Kidney (tissue), 14 donors: ENCODE data around the gene PCNX3. TPM values are rescaled to one million over a fixed set of nuclear protein-coding genes. Genes with fewer than 3 reads are reported as not detected.

Experiments
- DNase-seq, 5 donors: peaks; one replicate each; pipeline ENCODE4 v3.0.0-alpha.2; 2013 to 2020
- FAIRE-seq: peaks from 2 replicates; lab custom pipeline; 2012; peaks lifted over from hg19 to GRCh38; lab: Jason Lieb, UNC
- H3K27ac ChIP-seq, 2 donors: one replicate each; pipeline ENCODE4 v1.7.0; 2013; ENCODE audit warnings: low read depth in 2 of 2, low read length in 2 of 2, inconsistent platforms in 1 of 2
- H3K27me3 ChIP-seq: one replicate; pipeline ENCODE4 v1.7.1; 2013; ENCODE audit warnings: low read length, inconsistent platforms; ENCODE audit not compliant: control insufficient read depth, insufficient read depth
- H3K36me3 ChIP-seq, 3 donors: one replicate each; pipeline versions ENCODE4 v1.7.0 to v1.7.1; 2013; ENCODE audit warnings: low read length in 3 of 3, control low read depth in 1 of 3, inconsistent platforms in 1 of 3; ENCODE audit not compliant: insufficient read depth in 3 of 3, control insufficient read depth in 2 of 3
- H3K4me1 ChIP-seq, 3 donors: one replicate each; pipeline versions ENCODE4 v1.7.0 to v1.7.1; 2013; ENCODE audit warnings: low read length in 3 of 3, inconsistent platforms in 1 of 3, low read depth in 1 of 3; ENCODE audit not compliant: control insufficient read depth in 2 of 3, insufficient read depth in 2 of 3
- H3K4me3 ChIP-seq, 3 donors: one replicate each; pipeline versions ENCODE4 v1.7.0 to v1.8.1; 2013; ENCODE audit warnings: low read length in 3 of 3, control low read depth in 1 of 3, inconsistent platforms in 1 of 3
- H3K9ac ChIP-seq, 3 donors: one replicate each; pipeline versions ENCODE4 v1.7.0 to v1.7.1; 2013; ENCODE audit warnings: low read length in 3 of 3, control low read depth in 1 of 3, inconsistent platforms in 1 of 3
- H3K9me3 ChIP-seq, 3 donors: one replicate each; pipeline versions ENCODE4 v1.7.0 to v1.7.1; 2013; ENCODE audit warnings: low read length in 3 of 3, control low read depth in 1 of 3, inconsistent platforms in 1 of 3; ENCODE audit not compliant: control insufficient read depth in 2 of 3, insufficient read depth in 1 of 3
- CTCF ChIP-seq: IDR thresholded peaks from 3 replicates; pipeline ENCODE4 v1.5.1; 2012; ENCODE audit warnings: mild to moderate bottlenecking, moderate library complexity, borderline replicate concordance; ENCODE audit not compliant: insufficient read depth; ENCODE audit errors: extremely low read depth
- intact Hi-C: fragments of 100-400 bp; cut with DNase I; formaldehyde crosslinking; loops from one replicate; pipeline ENCODE4 v1.11.1; 2022
- polyA plus RNA-seq: library from polyadenylated mRNA; stranded (reverse); fragments of 350-450 nt; fragmentation: Illumina TruSeq; extraction: RNeasy Lipid Tissue Mini Kit (QIAGEN cat#74804); gene quantifications from one replicate; pipeline ENCODE4 v1.2.3, GENCODE V29; 2014; ENCODE audit warnings: low read depth, low replicate concordance; ENCODE audit not compliant: insufficient read depth
- total RNA-seq: library from RNA; stranded (reverse); fragmentation: NEBNext Ultra II Directional; extraction: Animal tissue kit (Norgen Biotek cat#: 25700); gene quantifications from one replicate; pipeline ENCODE4 v1.2.1, GENCODE V29; 2021
- donor health status: control.
- donor health status: control.
- donor health status: control.
- donor health status: control.
- donor health status: control.
- donor health status: DM: yes; HTN: yes; CAD: no.
- donor health status: Normal renal cell carcinoma (clear cell type).

The PCNX3 gene
- total and polyA plus RNA-seq, 2 donors from 2014 or later, result 13.6 to 44.4 TPM

DNA sequence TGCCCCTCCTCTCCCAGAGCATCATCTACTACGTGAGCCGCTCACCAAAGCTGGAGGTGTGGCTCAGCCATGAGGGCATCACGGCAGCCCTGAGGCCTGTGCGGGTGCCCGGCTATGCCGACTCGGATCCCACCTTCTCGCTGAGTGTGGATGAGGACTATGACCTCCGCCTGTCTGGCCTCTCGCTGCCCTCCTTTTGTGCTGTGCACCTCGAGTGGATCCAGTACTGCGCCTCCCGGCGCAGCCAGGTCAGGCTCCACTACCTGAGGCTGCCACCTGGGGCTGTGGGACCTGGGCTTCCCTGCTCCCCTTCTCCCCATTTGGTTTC lies 18.5 kb downstream of the PCNX3 start:
- TF ChIP-seq CTCF, result no peak
- FAIRE-seq (no peak), DNase-seq (no peak)
- H3K9me3 ChIP-seq, result no peaks in the 10 kb centered on the region
- no peaks in the 10 kb centered on the region for H3K27me3 ChIP-seq
- intact Hi-C loops, result no loop called here
- no peak overlapping the region for H3K4me3 ChIP-seq
- H3K36me3 ChIP-seq, result peaks cover 4 to 33% (median 33%) of the 10 kb centered on the region in 3 donors
- peaks cover 0 to 11% (median 0%) of the 10 kb centered on the region in 3 donors for H3K4me1 ChIP-seq
- H3K27ac ChIP-seq, result no peak overlapping the region
- no peak overlapping the region for H3K9ac ChIP-seq

DNA sequence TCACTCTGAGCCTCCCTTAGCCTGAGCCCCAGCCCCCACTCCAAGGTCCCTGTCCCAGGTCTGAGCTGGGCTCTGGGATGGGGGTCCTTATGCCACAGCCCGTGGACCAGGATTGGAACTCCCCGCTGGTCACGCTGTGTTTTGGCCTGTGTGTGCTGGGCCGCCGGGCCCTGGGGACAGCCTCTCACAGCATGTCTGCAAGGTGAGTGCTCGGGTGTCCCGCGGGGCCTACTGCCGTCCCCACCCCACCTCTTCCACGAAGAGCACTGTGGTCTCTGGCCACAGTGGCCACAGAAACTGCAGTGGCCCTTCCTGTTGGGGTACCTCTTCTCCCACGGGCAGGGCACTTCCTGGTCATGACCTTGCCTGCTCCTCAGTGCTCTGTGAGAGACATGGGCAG lies 18.9 kb downstream of the PCNX3 start:
- no peak for TF ChIP-seq CTCF
- Histone ChIP-seq H3K9ac (no peak overlapping the region), H3K27ac (no peak overlapping the region), H3K9me3 (no peaks in the 10 kb centered on the region), H3K4me1 (peaks cover 0 to 11% (median 0%) of the 10 kb centered on the region in 3 donors), H3K36me3 (peaks cover 4 to 29% (median 29%) of the 10 kb centered on the region in 3 donors), H3K4me3 (no peak overlapping the region), H3K27me3 (no peaks in the 10 kb centered on the region)
- intact Hi-C loops, result no loop called here
- FAIRE-seq (no peak), DNase-seq (no peak)

GRCh38 chr11:65634905-65635731 lies 19.5 kb downstream of the PCNX3 start:
- peak in 1 of 5 donors; percentile 50 for DNase-seq
- H3K27ac ChIP-seq, result no peak overlapping the region

More at GRCh38 chr11:65634905-65635731, 19.5 kb downstream of the PCNX3 start:
- FAIRE-seq, result no peak
- peaks cover 0 to 17% (median 0%) of the 10 kb centered on the region in 3 donors for H3K4me1 ChIP-seq
- H3K9me3 ChIP-seq, result no peaks in the 10 kb centered on the region
- no peak for TF ChIP-seq CTCF
- no peak overlapping the region for H3K9ac ChIP-seq
- intact Hi-C loops, result no loop called here
- peaks cover 4 to 25% (median 25%) of the 10 kb centered on the region in 3 donors for H3K36me3 ChIP-seq
- H3K27me3 ChIP-seq, result no peaks in the 10 kb centered on the region
- no peak overlapping the region for H3K4me3 ChIP-seq
